Measurements from ENCODE around the gene NELFCD. TPM values are rescaled to one million over a fixed set of nuclear protein-coding genes. Genes with fewer than 3 reads are reported as not detected.

Gene NELFCD
- total and polyA plus RNA-seq, 10 of the 15 experiments (the other 5 are each of a cell fraction or from before 2014, with no cell fraction given) = 8.9 to 109 (median 82.9) TPM

- TF ChIP-seq NFYB (IDR thresholded peaks at IDR 0.05; ENCODE audit: insufficient read depth, low read depth, low read length) (no peak), KDM1A (IDR thresholded peaks at IDR 0.05; ENCODE audit: borderline replicate concordance) (no peak), SREBF1 (IDR thresholded peaks at IDR 0.05; ENCODE audit: low read length) (no peak), ATF3 (IDR thresholded peaks at IDR 0.05; ENCODE audit: borderline replicate concordance, extremely low read depth, low read depth, low read length) (no peak), CBFB (IDR thresholded peaks at IDR 0.05; ENCODE audit: low read depth) (peak; percentile 97), JUND (IDR thresholded peaks at IDR 0.05; ENCODE audit: low read depth, low read length) (peak; percentile 81), EGR1 (IDR thresholded peaks at IDR 0.05; ENCODE audit: borderline replicate concordance in 1 of 2, low read depth in 2 of 2, low read length in 2 of 2) (peak in 1 of 2 experiments; percentile 70; a peak in 1 of 3 replicates), SMARCA5 (IDR thresholded peaks at IDR 0.05) (peak; percentile 88; the same call in 1 of the 2 replicates), HDGF (IDR thresholded peaks at IDR 0.05) (peak; percentile 74), IKZF1 (conservative IDR thresholded peaks at IDR 0.05) (peak; percentile 99), FOXM1 (IDR thresholded peaks at IDR 0.05; ENCODE audit: low read depth, low read length) (peak; percentile 92), ZBTB11 (CRISPR knock-in tag; IDR thresholded peaks at IDR 0.05) (no peak), DPF2 (IDR thresholded peaks at IDR 0.05) (peak; percentile 100), CTCF (IDR thresholded peaks at IDR 0.05 in 2 of 3, conservative IDR thresholded peaks at IDR 0.05 in 1 of 3; ENCODE audit: control insufficient read depth in 2 of 3, extremely low read depth in 1 of 3, insufficient read depth in 1 of 3, low read depth in 3 of 3, low read length in 3 of 3) (0 out of 6 replicates have a peak, but pooled peaks of 1 of the 3 experiments have one; percentile 2), CBX3 (IDR thresholded peaks at IDR 0.05; ENCODE audit: borderline replicate concordance, low read depth) (no peak), MEF2A (IDR thresholded peaks at IDR 0.05; ENCODE audit: insufficient read depth, low read depth, low read length) (peak; percentile 75; the same call in 1 of the 2 replicates), BCLAF1 (IDR thresholded peaks at IDR 0.05) (no peak)
- TF ChIP-seq, protein P1, sequence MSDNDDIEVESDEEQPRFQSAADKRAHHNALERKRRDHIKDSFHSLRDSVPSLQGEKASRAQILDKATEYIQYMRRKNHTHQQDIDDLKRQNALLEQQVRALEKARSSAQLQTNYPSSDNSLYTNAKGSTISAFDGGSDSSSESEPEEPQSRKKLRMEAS (IDR thresholded peaks at IDR 0.05; ENCODE audit: low read depth, low read length) = peak; percentile 55
- TF ChIP-seq, protein P2, sequence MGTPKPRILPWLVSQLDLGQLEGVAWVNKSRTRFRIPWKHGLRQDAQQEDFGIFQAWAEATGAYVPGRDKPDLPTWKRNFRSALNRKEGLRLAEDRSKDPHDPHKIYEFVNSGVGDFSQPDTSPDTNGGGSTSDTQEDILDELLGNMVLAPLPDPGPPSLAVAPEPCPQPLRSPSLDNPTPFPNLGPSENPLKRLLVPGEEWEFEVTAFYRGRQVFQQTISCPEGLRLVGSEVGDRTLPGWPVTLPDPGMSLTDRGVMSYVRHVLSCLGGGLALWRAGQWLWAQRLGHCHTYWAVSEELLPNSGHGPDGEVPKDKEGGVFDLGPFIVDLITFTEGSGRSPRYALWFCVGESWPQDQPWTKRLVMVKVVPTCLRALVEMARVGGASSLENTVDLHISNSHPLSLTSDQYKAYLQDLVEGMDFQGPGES (IDR thresholded peaks at IDR 0.05) = no peak
Measured at GRCh38 chr20:59007665-59008511, 26.8 kb downstream of the NELFCD start (continued).
